ENCODE data around the gene TDP1. TPM values are rescaled to one million over a fixed set of nuclear protein-coding genes. Genes with fewer than 3 reads are reported as not detected.

TDP1 gene
- total RNA-seq, 4 donors from 2014 or later = 13.0 to 15.1 (median 13.8) TPM

DNA sequence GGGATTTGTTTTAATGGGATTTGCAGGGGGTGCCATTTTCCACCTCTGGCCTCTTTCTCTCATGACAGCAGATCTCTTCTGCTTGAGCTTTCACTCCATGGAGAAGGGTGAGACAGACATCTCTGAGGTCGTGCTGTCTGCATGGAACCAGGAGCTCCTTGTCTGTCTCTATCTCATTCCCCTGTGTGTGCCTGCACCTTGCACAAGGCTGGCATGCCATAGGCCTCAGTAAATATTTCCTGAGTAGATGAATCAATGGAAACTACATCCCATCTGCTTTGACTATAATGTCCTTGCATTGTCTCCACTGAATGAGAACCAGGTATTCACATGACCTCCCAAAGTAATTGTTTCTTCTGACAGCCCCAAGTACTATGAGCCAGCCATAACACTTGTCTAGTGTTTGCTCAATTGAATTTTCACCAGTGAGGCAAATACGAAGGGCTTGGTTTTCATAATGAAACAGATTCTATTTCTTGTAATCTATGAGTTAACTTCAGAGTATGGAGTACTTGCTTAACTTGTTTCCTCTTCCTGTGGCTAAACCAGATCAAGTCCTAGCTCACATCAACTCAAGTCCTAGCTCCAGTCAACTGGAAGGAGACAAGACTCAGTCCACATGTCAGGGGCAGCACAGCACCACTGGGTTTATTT lies 138.3 kb downstream of the TDP1 start:
- TF ChIP-seq, protein P1, sequence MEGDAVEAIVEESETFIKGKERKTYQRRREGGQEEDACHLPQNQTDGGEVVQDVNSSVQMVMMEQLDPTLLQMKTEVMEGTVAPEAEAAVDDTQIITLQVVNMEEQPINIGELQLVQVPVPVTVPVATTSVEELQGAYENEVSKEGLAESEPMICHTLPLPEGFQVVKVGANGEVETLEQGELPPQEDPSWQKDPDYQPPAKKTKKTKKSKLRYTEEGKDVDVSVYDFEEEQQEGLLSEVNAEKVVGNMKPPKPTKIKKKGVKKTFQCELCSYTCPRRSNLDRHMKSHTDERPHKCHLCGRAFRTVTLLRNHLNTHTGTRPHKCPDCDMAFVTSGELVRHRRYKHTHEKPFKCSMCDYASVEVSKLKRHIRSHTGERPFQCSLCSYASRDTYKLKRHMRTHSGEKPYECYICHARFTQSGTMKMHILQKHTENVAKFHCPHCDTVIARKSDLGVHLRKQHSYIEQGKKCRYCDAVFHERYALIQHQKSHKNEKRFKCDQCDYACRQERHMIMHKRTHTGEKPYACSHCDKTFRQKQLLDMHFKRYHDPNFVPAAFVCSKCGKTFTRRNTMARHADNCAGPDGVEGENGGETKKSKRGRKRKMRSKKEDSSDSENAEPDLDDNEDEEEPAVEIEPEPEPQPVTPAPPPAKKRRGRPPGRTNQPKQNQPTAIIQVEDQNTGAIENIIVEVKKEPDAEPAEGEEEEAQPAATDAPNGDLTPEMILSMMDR (IDR thresholded peaks at IDR 0.05; ENCODE audit: low read depth) = no peak

Other genes with a start within 250 kb of the TDP1 start
- gene EFCAB11, start 1.2 kb upstream of the TDP1 start, total RNA-seq = 1 to 10 TPM; 4.4 to 8.5 (median 6.7) TPM
- gene KCNK13, start 106.1 kb downstream of the TDP1 start, total RNA-seq = 1 to 10 TPM in 1 of 4 donors, under 1 TPM in 1, not detected in 2; 0.44 to 7.0 TPM